ENCODE measurements around the gene PAK5. TPM values are rescaled to one million over a fixed set of nuclear protein-coding genes. Genes with fewer than 3 reads are reported as not detected.

The PAK5 gene
- total RNA-seq, 1 donor from 2014 or later = 0.16 TPM

- Histone ChIP-seq H3K9ac (ENCODE audit: low read length) (no peak overlapping the region), H3K4me3 (ENCODE audit: insufficient read depth, low read depth, low read length) (no peak overlapping the region), H2AFZ (ENCODE audit: low read depth, low read length) (no peak overlapping the region), H4K20me1 (ENCODE audit: insufficient read depth, low read length) (no peaks in the 10 kb centered on the region), H3K36me3 (ENCODE audit: insufficient read depth, low read length) (no peaks in the 10 kb centered on the region), H3K9me3 (ENCODE audit: insufficient read depth, low read depth, low read length) (no peaks in the 10 kb centered on the region), H3K27me3 (ENCODE audit: insufficient read depth, low read length) (no peaks in the 10 kb centered on the region), H3K4me1 (ENCODE audit: insufficient read depth, low read length) (no peaks in the 10 kb centered on the region), H3K79me2 (ENCODE audit: insufficient read depth, low read length) (no peaks in the 10 kb centered on the region), H3K4me2 (ENCODE audit: low read length) (no peak overlapping the region), H3K27ac (ENCODE audit: low read depth, low read length) (no peak overlapping the region)
- Mint-ChIP-seq H3K9me3 (ENCODE audit: unreplicated experiment) (no peaks in the 10 kb centered on the region), H3K4me1 (ENCODE audit: low read depth, unreplicated experiment) (no peaks in the 10 kb centered on the region), H3K36me3 (ENCODE audit: low read depth, unreplicated experiment) (no peaks in the 10 kb centered on the region), H3K27me3 (ENCODE audit: low read depth, unreplicated experiment) (no peaks in the 10 kb centered on the region), H3K27ac (ENCODE audit: unreplicated experiment) (no peak overlapping the region), H3K4me3 (ENCODE audit: unreplicated experiment) (no peak overlapping the region)
- DNase-seq (ENCODE audit: low read depth) = no peak
- TF ChIP-seq, protein P1, sequence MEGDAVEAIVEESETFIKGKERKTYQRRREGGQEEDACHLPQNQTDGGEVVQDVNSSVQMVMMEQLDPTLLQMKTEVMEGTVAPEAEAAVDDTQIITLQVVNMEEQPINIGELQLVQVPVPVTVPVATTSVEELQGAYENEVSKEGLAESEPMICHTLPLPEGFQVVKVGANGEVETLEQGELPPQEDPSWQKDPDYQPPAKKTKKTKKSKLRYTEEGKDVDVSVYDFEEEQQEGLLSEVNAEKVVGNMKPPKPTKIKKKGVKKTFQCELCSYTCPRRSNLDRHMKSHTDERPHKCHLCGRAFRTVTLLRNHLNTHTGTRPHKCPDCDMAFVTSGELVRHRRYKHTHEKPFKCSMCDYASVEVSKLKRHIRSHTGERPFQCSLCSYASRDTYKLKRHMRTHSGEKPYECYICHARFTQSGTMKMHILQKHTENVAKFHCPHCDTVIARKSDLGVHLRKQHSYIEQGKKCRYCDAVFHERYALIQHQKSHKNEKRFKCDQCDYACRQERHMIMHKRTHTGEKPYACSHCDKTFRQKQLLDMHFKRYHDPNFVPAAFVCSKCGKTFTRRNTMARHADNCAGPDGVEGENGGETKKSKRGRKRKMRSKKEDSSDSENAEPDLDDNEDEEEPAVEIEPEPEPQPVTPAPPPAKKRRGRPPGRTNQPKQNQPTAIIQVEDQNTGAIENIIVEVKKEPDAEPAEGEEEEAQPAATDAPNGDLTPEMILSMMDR (IDR thresholded peaks at IDR 0.05; ENCODE audit: insufficient read depth, low read depth, low read length) = no peak
- no peak for TF ChIP-seq EZH2 (IDR thresholded peaks at IDR 0.05; ENCODE audit: insufficient read depth, low read length)
- FAIRE-seq = no peak
Observed at GRCh38 chr20:9591080-9591479, 247.8 kb downstream of the PAK5 start.

DNA sequence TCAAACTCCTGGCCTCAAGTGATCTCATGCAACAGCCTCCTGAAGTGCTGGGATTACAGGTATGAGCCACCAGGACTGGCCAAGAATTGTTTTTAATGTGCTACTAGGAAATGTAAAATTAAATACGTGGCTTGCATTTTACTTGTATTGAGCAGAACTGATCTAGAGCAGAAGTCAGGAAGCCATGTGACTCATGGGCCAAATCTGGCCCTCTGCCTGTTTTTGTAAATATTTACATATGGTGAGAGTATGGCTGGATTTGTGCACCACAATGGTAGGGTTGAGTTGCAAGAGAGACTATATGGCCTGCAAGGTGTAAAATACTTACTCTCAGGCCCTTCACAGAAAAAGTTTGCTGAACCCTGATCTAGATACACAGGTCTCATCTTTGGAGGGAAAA, 248.7 kb downstream of the PAK5 start:
- no peaks in the 10 kb centered on the region for H3K4me1 Mint-ChIP-seq (ENCODE audit: low read depth, unreplicated experiment)
- Histone ChIP-seq H3K27ac (ENCODE audit: low read depth, low read length) (no peak overlapping the region), H3K27me3 (ENCODE audit: insufficient read depth, low read length) (no peaks in the 10 kb centered on the region), H3K36me3 (ENCODE audit: insufficient read depth, low read length) (no peaks in the 10 kb centered on the region), H4K20me1 (ENCODE audit: insufficient read depth, low read length) (no peaks in the 10 kb centered on the region), H3K79me2 (ENCODE audit: insufficient read depth, low read length) (no peaks in the 10 kb centered on the region), H3K4me1 (ENCODE audit: insufficient read depth, low read length) (no peaks in the 10 kb centered on the region), H3K4me2 (ENCODE audit: low read length) (no peak overlapping the region), H3K9me3 (ENCODE audit: insufficient read depth, low read depth, low read length) (no peaks in the 10 kb centered on the region), H2AFZ (ENCODE audit: low read depth, low read length) (no peak overlapping the region), H3K9ac (ENCODE audit: low read length) (no peak overlapping the region), H3K4me3 (ENCODE audit: insufficient read depth, low read depth, low read length) (no peak overlapping the region)
- H3K4me3 Mint-ChIP-seq (ENCODE audit: unreplicated experiment) = no peak overlapping the region
- no peaks in the 10 kb centered on the region for H3K27me3 Mint-ChIP-seq (ENCODE audit: low read depth, unreplicated experiment)
- H3K27ac Mint-ChIP-seq (ENCODE audit: unreplicated experiment) = no peak overlapping the region
- FAIRE-seq (no peak), DNase-seq (ENCODE audit: low read depth) (peak; percentile 9)
- TF ChIP-seq, protein P1 (IDR thresholded peaks at IDR 0.05; ENCODE audit: insufficient read depth, low read depth, low read length) = no peak
- TF ChIP-seq EZH2 (IDR thresholded peaks at IDR 0.05; ENCODE audit: insufficient read depth, low read length) = no peak
- no peaks in the 10 kb centered on the region for H3K36me3 Mint-ChIP-seq (ENCODE audit: low read depth, unreplicated experiment)
- no peaks in the 10 kb centered on the region for H3K9me3 Mint-ChIP-seq (ENCODE audit: unreplicated experiment)

- H3K27ac Mint-ChIP-seq (ENCODE audit: unreplicated experiment) = no peak overlapping the region
- no peaks in the 10 kb centered on the region for H3K36me3 Mint-ChIP-seq (ENCODE audit: low read depth, unreplicated experiment)
- Histone ChIP-seq H3K27ac (ENCODE audit: low read depth, low read length) (no peak overlapping the region), H3K9ac (ENCODE audit: low read length) (no peak overlapping the region), H3K4me2 (ENCODE audit: low read length) (no peak overlapping the region), H3K27me3 (ENCODE audit: insufficient read depth, low read length) (no peaks in the 10 kb centered on the region), H3K4me3 (ENCODE audit: insufficient read depth, low read depth, low read length) (no peak overlapping the region), H3K4me1 (ENCODE audit: insufficient read depth, low read length) (no peaks in the 10 kb centered on the region), H3K36me3 (ENCODE audit: insufficient read depth, low read length) (no peaks in the 10 kb centered on the region), H3K9me3 (ENCODE audit: insufficient read depth, low read depth, low read length) (no peaks in the 10 kb centered on the region), H2AFZ (ENCODE audit: low read depth, low read length) (no peak overlapping the region), H3K79me2 (ENCODE audit: insufficient read depth, low read length) (no peaks in the 10 kb centered on the region), H4K20me1 (ENCODE audit: insufficient read depth, low read length) (no peaks in the 10 kb centered on the region)
- DNase-seq (ENCODE audit: low read depth) (no peak), FAIRE-seq (no peak)
- TF ChIP-seq, protein P1 (IDR thresholded peaks at IDR 0.05; ENCODE audit: insufficient read depth, low read depth, low read length) = no peak
- TF ChIP-seq EZH2 (IDR thresholded peaks at IDR 0.05; ENCODE audit: insufficient read depth, low read length) = no peak
- H3K9me3 Mint-ChIP-seq (ENCODE audit: unreplicated experiment) = no peaks in the 10 kb centered on the region
- no peaks in the 10 kb centered on the region for H3K4me1 Mint-ChIP-seq (ENCODE audit: low read depth, unreplicated experiment)
- H3K27me3 Mint-ChIP-seq (ENCODE audit: low read depth, unreplicated experiment) = no peaks in the 10 kb centered on the region
- H3K4me3 Mint-ChIP-seq (ENCODE audit: unreplicated experiment) = no peak overlapping the region
Observed at GRCh38 chr20:9588706-9589105, 250.2 kb downstream of the PAK5 start.
